A549 (cell line): ENCODE data around the gene SPINK13. TPM values are rescaled to one million over a fixed set of nuclear protein-coding genes. Genes with fewer than 3 reads are reported as not detected.

Source experiments
- polyA plus RNA-seq, 4 experiments: library from polyadenylated mRNA; depleted of rRNA in 3 of 4; stranded (reverse); fragments of >200 nt; fragmentation: RNase III in 1 of 4; extraction: RNeasy Plus Mini Kit Qiagen cat#74134 plus additional on column Dnase treatment in 1 of 4; gene quantifications; 2 replicates in 3 of 4; 3 replicates in 1 of 4; pipeline ENCODE4 v1.2.3, GENCODE V29; 2011 to 2017
- small RNA-seq, 6 experiments: library from RNA; depleted of rRNA; stranded (forward); fragments of <200 nt; gene quantifications; one replicate each; pipeline ENCODE3, GENCODE V24; 2012

SPINK13 gene
- polyA plus RNA-seq, 2 of the 4 experiments (the other 2 are of a cell fraction) = 0.13 TPM; not detected in 1

Small RNA genes within 50 kb of the gene (small RNA-seq; reads per million reads assigned to genes)
- 0 reads per million in 6 experiments for gene HMGN1P16

Other genes with a start within 250 kb of the SPINK13 start
- gene SPINK5, start 204.8 kb upstream of the SPINK13 start, polyA plus RNA-seq (2011; rRNA removed) = not detected in 2 replicates
- gene SPINK5, start 204.8 kb upstream of the SPINK13 start, polyA plus RNA-seq (2017; fragmentation: RNase III; extraction: RNeasy Plus Mini Kit Qiagen cat#74134 plus additional on column Dnase treatment) = not detected in 3 replicates
- not detected in 2 replicates for gene SPINK14, start 100.2 kb upstream of the SPINK13 start, polyA plus RNA-seq (2011; rRNA removed)
- gene SPINK14, start 100.2 kb upstream of the SPINK13 start, polyA plus RNA-seq (2017; fragmentation: RNase III; extraction: RNeasy Plus Mini Kit Qiagen cat#74134 plus additional on column Dnase treatment) = not detected in 3 replicates
- gene SPINK6, start 65.8 kb upstream of the SPINK13 start, polyA plus RNA-seq (2011; rRNA removed) = 1.0 and 1.5 TPM in 2 replicates
- 0.79 to 1.2 TPM (median 1.0 TPM) in 3 replicates for gene SPINK6, start 65.8 kb upstream of the SPINK13 start, polyA plus RNA-seq (2017; fragmentation: RNase III; extraction: RNeasy Plus Mini Kit Qiagen cat#74134 plus additional on column Dnase treatment)
- gene MARCOL, start 30.3 kb upstream of the SPINK13 start, polyA plus RNA-seq (2011; rRNA removed) = 0.13 and 0.20 TPM in 2 replicates
- 0.06 to 0.14 TPM (median 0.11 TPM) in 3 replicates for gene MARCOL, start 30.3 kb upstream of the SPINK13 start, polyA plus RNA-seq (2017; fragmentation: RNase III; extraction: RNeasy Plus Mini Kit Qiagen cat#74134 plus additional on column Dnase treatment)
- gene SPINK7, start 43.6 kb downstream of the SPINK13 start, polyA plus RNA-seq (2011; rRNA removed) = not detected in 2 replicates
- not detected in 3 replicates for gene SPINK7, start 43.6 kb downstream of the SPINK13 start, polyA plus RNA-seq (2017; fragmentation: RNase III; extraction: RNeasy Plus Mini Kit Qiagen cat#74134 plus additional on column Dnase treatment)
- not detected in 2 replicates for gene SPINK9, start 66.8 kb downstream of the SPINK13 start, polyA plus RNA-seq (2011; rRNA removed)
- gene SPINK9, start 66.8 kb downstream of the SPINK13 start, polyA plus RNA-seq (2017; fragmentation: RNase III; extraction: RNeasy Plus Mini Kit Qiagen cat#74134 plus additional on column Dnase treatment) = not detected in 3 replicates
- gene FBXO38, start 115.2 kb downstream of the SPINK13 start, polyA plus RNA-seq (2011; rRNA removed) = 33.2 and 38.8 TPM in 2 replicates
- gene FBXO38, start 115.2 kb downstream of the SPINK13 start, polyA plus RNA-seq (2017; fragmentation: RNase III; extraction: RNeasy Plus Mini Kit Qiagen cat#74134 plus additional on column Dnase treatment) = 14.7 to 16.8 TPM (median 15.8 TPM) in 3 replicates